Bronchial epithelial cell (primary cell): Measurements from ENCODE around the gene ARHGAP31. TPM values are rescaled to one million over a fixed set of nuclear protein-coding genes. Genes with fewer than 3 reads are reported as not detected.

ENCODE experiments used
- DNase-seq: peaks from one replicate; pipeline ENCODE4 v3.0.0-alpha.2; 2010; ENCODE audit warnings: low read depth
- FAIRE-seq: peaks from 2 replicates; lab custom pipeline; 2011; peaks lifted over from hg19 to GRCh38; lab: Jason Lieb, UNC
- H3K27me3 ChIP-seq: 2 replicates; pipeline ENCODE4 v1.5.1; 2011; ENCODE audit warnings: low read length; ENCODE audit not compliant: control insufficient read depth, insufficient read depth
- H3K36me3 ChIP-seq: 2 replicates; pipeline ENCODE4 v1.5.1; 2011; ENCODE audit warnings: low read length; ENCODE audit not compliant: control insufficient read depth, insufficient read depth
- H3K4me3 ChIP-seq: 2 replicates; pipeline ENCODE4 v1.5.1; 2011; ENCODE audit warnings: mild to moderate bottlenecking, low read depth, low read length, control low read depth
- CTCF ChIP-seq: IDR thresholded peaks from 2 replicates; pipeline ENCODE4 v1.5.1; 2011; ENCODE audit warnings: mild to moderate bottlenecking, moderate library complexity, low read length, control low read depth, inconsistent platforms; ENCODE audit not compliant: insufficient read depth, severe bottlenecking
- total RNA-seq: library from RNA; depleted of rRNA; stranded (reverse); fragments of >200 nt; gene quantifications from 2 replicates; pipeline ENCODE4 v1.2.1, GENCODE V29; 2014

Gene ARHGAP31
- total RNA-seq, 1 donor from 2014 or later, result 0.26 TPM

- DNase-seq, result no peak
- no peaks in the 10 kb centered on the region for H3K36me3 ChIP-seq
- FAIRE-seq, result no peak
- H3K4me3 ChIP-seq, result no peak overlapping the region
- H3K27me3 ChIP-seq, result no peaks in the 10 kb centered on the region
- TF ChIP-seq CTCF, result no peak
Measured at GRCh38 chr3:119297169-119297568, 3.0 kb downstream of the ARHGAP31 start.

- Histone ChIP-seq H3K27me3 (no peaks in the 10 kb centered on the region), H3K4me3 (no peak overlapping the region), H3K36me3 (no peaks in the 10 kb centered on the region)
- FAIRE-seq, result no peak
- no peak for TF ChIP-seq CTCF
- no peak for DNase-seq
Measured at GRCh38 chr3:119298565-119298941, 4.4 kb downstream of the ARHGAP31 start.

GRCh38 chr3:119300991-119301391 lies 6.8 kb downstream of the ARHGAP31 start:
- TF ChIP-seq CTCF, result no peak
- Histone ChIP-seq H3K27me3 (no peaks in the 10 kb centered on the region), H3K36me3 (no peaks in the 10 kb centered on the region), H3K4me3 (no peak overlapping the region)
- DNase-seq, result no peak
- no peak for FAIRE-seq

GRCh38 chr3:119301662-119302061 lies 7.5 kb downstream of the ARHGAP31 start:
- FAIRE-seq, result no peak
- TF ChIP-seq CTCF, result no peak
- no peaks in the 10 kb centered on the region for H3K36me3 ChIP-seq
- DNase-seq, result no peak
- H3K4me3 ChIP-seq, result no peak overlapping the region
- H3K27me3 ChIP-seq, result no peaks in the 10 kb centered on the region

GRCh38 chr3:119302697-119303551 lies 8.7 kb downstream of the ARHGAP31 start:
- FAIRE-seq (no peak), DNase-seq (no peak)

More at GRCh38 chr3:119302697-119303551, 8.7 kb downstream of the ARHGAP31 start:
- no peak for TF ChIP-seq CTCF
- Histone ChIP-seq H3K4me3 (no peak overlapping the region), H3K36me3 (no peaks in the 10 kb centered on the region), H3K27me3 (no peaks in the 10 kb centered on the region)
